Fibroblast of skin of back (primary cell): ENCODE measurements around the gene HOXC11. TPM values are rescaled to one million over a fixed set of nuclear protein-coding genes. Genes with fewer than 3 reads are reported as not detected.

Source experiments
- DNase-seq: peaks from one replicate; pipeline ENCODE4 v3.0.0-alpha.2; 2013
- polyA plus RNA-seq, 2 experiments: library from polyadenylated mRNA; unstranded; fragments of 120-200 nt; gene quantifications; one replicate each; pipeline ENCODE4 v1.2.1, GENCODE V29; 2013; ENCODE audit not compliant: insufficient read length in 2 of 2

Gene HOXC11
- not detected for polyA plus RNA-seq (2013, experiment 1 of 2; ENCODE audit: insufficient read length)
- polyA plus RNA-seq (2013, experiment 2 of 2; ENCODE audit: insufficient read length), result not detected

- DNase-seq, result no peak
Measured at GRCh38 chr12:53972722-53973235, at the start of gene HOXC11. Gene HOXC11 (plus strand): TSS chr12:53973126. CDS start chr12:53973242, 116 bp downstream.

- DNase-seq, result no peak
Measured at GRCh38 chr12:53924521-53925405, 48.2 kb upstream of the HOXC11 start.

GRCh38 chr12:53927220-53928029 lies 45.5 kb upstream of the HOXC11 start:
- DNase-seq, result no peak

- no peak for DNase-seq
Measured at GRCh38 chr12:53928054-53928835, 44.7 kb upstream of the HOXC11 start.

GRCh38 chr12:53929527-53929926 lies 43.4 kb upstream of the HOXC11 start:
- DNase-seq, result no peak

GRCh38 chr12:53930591-53931255 lies 42.2 kb upstream of the HOXC11 start:
- no peak for DNase-seq

GRCh38 chr12:53931844-53932581 lies 40.9 kb upstream of the HOXC11 start:
- DNase-seq, result no peak

- DNase-seq, result no peak
Measured at GRCh38 chr12:53932915-53933314, 40.0 kb upstream of the HOXC11 start.

- no peak for DNase-seq
Measured at GRCh38 chr12:53935383-53936341, 37.3 kb upstream of the HOXC11 start.

GRCh38 chr12:53937099-53937498 lies 35.8 kb upstream of the HOXC11 start:
- DNase-seq, result no peak

GRCh38 chr12:53937596-53938325 lies 35.2 kb upstream of the HOXC11 start:
- no peak for DNase-seq

GRCh38 chr12:53938326-53939140 lies 34.4 kb upstream of the HOXC11 start, which contains the start of gene HOXC13:
Gene HOXC13 (plus strand): TSS chr12:53938831. CDS start chr12:53938907, 76 bp downstream.
- DNase-seq, result peak; percentile 2

- DNase-seq, result no peak
Measured at GRCh38 chr12:53939141-53940108, 33.5 kb upstream of the HOXC11 start.

GRCh38 chr12:53940443-53941014 lies 32.4 kb upstream of the HOXC11 start:
- no peak for DNase-seq

GRCh38 chr12:53941187-53941586 lies 31.7 kb upstream of the HOXC11 start:
- no peak for DNase-seq

- DNase-seq, result no peak
Measured at GRCh38 chr12:53941750-53942149, 31.2 kb upstream of the HOXC11 start.
